Endothelial cell of umbilical vein (primary cell): ENCODE data around the gene FZD2. TPM values are rescaled to one million over a fixed set of nuclear protein-coding genes. Genes with fewer than 3 reads are reported as not detected.

Experiments
- BruUV-seq: library from RNA; stranded (reverse); fragments of 400-500 nt; replicated peaks from 2 replicates; lab custom pipeline; 2021; lab: Mats Ljungman, UMichigan
- CTCF ChIA-PET: fragments of 300-600, 350-600 bp; sonication (Branson Sonifier 250); formaldehyde crosslinking; loops from one replicate; lab custom pipeline; 2021; ENCODE audit warnings: antibody characterized with exemption, inconsistent platforms; lab: Charles Lee
- POLR2A ChIA-PET: fragments of 300-600, 350-600 bp; sonication (Branson Sonifier 250); formaldehyde crosslinking; loops from one replicate; lab custom pipeline; 2021; ENCODE audit warnings: antibody characterized with exemption, inconsistent platforms; lab: Charles Lee
- DNase-seq: peaks from one replicate; pipeline ENCODE4 v3.0.0-alpha.2; 2011; ENCODE audit warnings: low read depth, low spot score
- FAIRE-seq: peaks from 2 replicates; lab custom pipeline; 2011; peaks lifted over from hg19 to GRCh38; lab: Jason Lieb, UNC
- H2AFZ ChIP-seq: 2 replicates; pipeline ENCODE4 v1.6.0; 2012; ENCODE audit warnings: low read depth, low read length, control low read depth, inconsistent platforms
- H3K27ac ChIP-seq: 2 replicates; pipeline ENCODE4 v1.5.1; 2011; ENCODE audit warnings: low read depth, mild to moderate bottlenecking, control low read depth, low read length, moderate library complexity; ENCODE audit not compliant: insufficient read depth
- H3K27me3 ChIP-seq, 2 experiments: 2 replicates each; pipeline versions ENCODE4 v1.6.0 to v1.6.1; 2011; ENCODE audit warnings: low read length in 2 of 2, mixed read lengths in 1 of 2; ENCODE audit not compliant: control insufficient read depth in 2 of 2, insufficient read depth in 2 of 2
- H3K36me3 ChIP-seq, 2 experiments: 2 replicates in 1 of 2; 3 replicates in 1 of 2; pipeline ENCODE4 v1.5.1; 2011; ENCODE audit warnings: low read length in 2 of 2, mild to moderate bottlenecking in 1 of 2, moderate library complexity in 1 of 2; ENCODE audit not compliant: control insufficient read depth in 2 of 2, insufficient read depth in 2 of 2; ENCODE audit errors: extremely low read depth in 1 of 2
- H3K4me1 ChIP-seq: 3 replicates; pipeline ENCODE4 v1.5.1; 2011; ENCODE audit warnings: mild to moderate bottlenecking, low read length; ENCODE audit not compliant: control insufficient read depth, insufficient read depth; ENCODE audit errors: extremely low read depth
- H3K4me2 ChIP-seq: 2 replicates; pipeline ENCODE4 v1.6.1; 2011; ENCODE audit warnings: low read length, control low read depth, mixed read lengths; ENCODE audit not compliant: insufficient read depth
- H3K4me3 ChIP-seq, 3 experiments: fragments of 200-600 bp in 1 of 3; sonication (generic), shearing (Covaris generic) in 1 of 3; replicated peaks in 1 of 3; 2 replicates each; pipeline ENCODE4 v1.5.1; 2011 to 2016; ENCODE audit warnings: control low read depth in 3 of 3, low read length in 3 of 3, mild to moderate bottlenecking in 2 of 3, inconsistent platforms in 1 of 3, low read depth in 1 of 3, moderate library complexity in 1 of 3; ENCODE audit not compliant: insufficient read depth in 1 of 3
- H3K79me2 ChIP-seq: 2 replicates; pipeline ENCODE4 v1.6.0; 2012; ENCODE audit warnings: low read length, inconsistent platforms; ENCODE audit not compliant: control insufficient read depth, insufficient read depth
- H3K9ac ChIP-seq: replicated peaks from 2 replicates; pipeline ENCODE3; 2011; ENCODE audit warnings: low read length, control low read depth; ENCODE audit not compliant: insufficient read depth; ENCODE audit errors: extremely low read depth
- H3K9me1 ChIP-seq: replicated peaks from 3 replicates; pipeline ENCODE4 v1.6.0; 2011; ENCODE audit warnings: mild to moderate bottlenecking, low read length; ENCODE audit not compliant: control insufficient read depth, insufficient read depth; ENCODE audit errors: extremely low read depth
- H3K9me3 ChIP-seq: replicated peaks from 2 replicates; pipeline ENCODE4 v1.5.1; 2012; ENCODE audit warnings: low read length, inconsistent platforms; ENCODE audit not compliant: control insufficient read depth, insufficient read depth
- H4K20me1 ChIP-seq: replicated peaks from 2 replicates; pipeline ENCODE3; 2011; ENCODE audit warnings: mild to moderate bottlenecking, low read length; ENCODE audit not compliant: control insufficient read depth, insufficient read depth; ENCODE audit errors: extremely low read depth
- CTCF ChIP-seq, 2 donors: IDR thresholded peaks; 1 replicate in 1 of 2; 2 replicates in 1 of 2; pipeline ENCODE4 v1.5.1; 2011; ENCODE audit warnings: low read length in 2 of 2, mild to moderate bottlenecking in 2 of 2, moderate library complexity in 2 of 2, control low read depth in 1 of 2, inconsistent platforms in 1 of 2, low read depth in 1 of 2; ENCODE audit not compliant: insufficient read depth in 1 of 2; ENCODE audit errors: extremely low read depth in 1 of 2
- EZH2 ChIP-seq: IDR thresholded peaks from 2 replicates; pipeline ENCODE4 v1.6.1; 2012; ENCODE audit warnings: borderline replicate concordance, low read depth, mild to moderate bottlenecking, moderate library complexity, low read length, inconsistent platforms; ENCODE audit not compliant: severe bottlenecking
- FOS ChIP-seq: IDR thresholded peaks from 2 replicates; pipeline ENCODE4 v1.6.1; 2011; ENCODE audit warnings: mild to moderate bottlenecking, low read length, moderate library complexity, borderline replicate concordance; ENCODE audit not compliant: insufficient read depth
- GATA2 ChIP-seq: IDR thresholded peaks from 2 replicates; pipeline ENCODE4 v1.7.0; 2011; ENCODE audit warnings: low read depth, mild to moderate bottlenecking, moderate library complexity, mixed read lengths, low read length; ENCODE audit not compliant: insufficient read length, insufficient read depth
- JUN ChIP-seq: IDR thresholded peaks from 2 replicates; pipeline ENCODE4 v1.6.1; 2011; ENCODE audit warnings: borderline replicate concordance, low read depth; ENCODE audit not compliant: insufficient read length, insufficient read depth
- MAX ChIP-seq: IDR thresholded peaks from 2 replicates; pipeline ENCODE4 v1.6.1; 2011; ENCODE audit not compliant: insufficient read depth, insufficient read length
- MYC ChIP-seq: IDR thresholded peaks from one replicate; pipeline ENCODE4 v1.6.1; 2011; ENCODE audit warnings: mild to moderate bottlenecking, low read depth, low read length
- POLR2A ChIP-seq: IDR thresholded peaks from 2 replicates; pipeline ENCODE4 v1.6.1; 2012; ENCODE audit warnings: low read depth, mild to moderate bottlenecking, control low read depth, low read length
- POLR2AphosphoS5 ChIP-seq: IDR thresholded peaks from 2 replicates; pipeline ENCODE4 v1.6.1; 2012; ENCODE audit warnings: low read depth, mild to moderate bottlenecking, control low read depth, low read length, moderate library complexity; ENCODE audit not compliant: insufficient read depth
- dilution Hi-C: fragments of 300-500 bp; cut with MboI; formaldehyde crosslinking; loops from one replicate; pipeline ENCODE4 v1.15.0; 2019; ENCODE audit warnings: low sequenced_read_pairs; ENCODE audit not compliant: extremely low pct_ligation_motif_present
- intact Hi-C: fragments of 100-400 bp; cut with micrococcal nuclease; formaldehyde crosslinking; loops from one replicate; pipeline ENCODE4 v1.10.0; 2022
- polyA plus RNA-seq, 4 experiments: library from polyadenylated mRNA; depleted of rRNA in 3 of 4; stranded (reverse) in 3 of 4; unstranded in 1 of 4; fragments of >200 nt; gene quantifications; 2 replicates each; pipeline versions ENCODE4 v1.2.1 to v1.2.3, GENCODE V29; 2011 to 2012; ENCODE audit warnings: missing spikeins in 1 of 4
- total RNA-seq: library from RNA; stranded (reverse); gene quantifications from 2 replicates; pipeline ENCODE4 v1.2.3, GENCODE V29; 2021

Gene FZD2
- total and polyA plus RNA-seq, 2 donors (not counting 3 experiments of a cell fraction or from before 2014, with no cell fraction given), result 5.8 to 14.0 TPM

- TF ChIP-seq POLR2AphosphoS5, result no peak
- TF ChIP-seq MAX, result no peak
- H3K4me3 ChIP-seq, result no peak overlapping the region
- no peaks in the 10 kb centered on the region for H3K9me3 ChIP-seq
- ChIA-PET CTCF (no interaction called here), POLR2A (no interaction called here)
- no peak overlapping the region for H3K9ac ChIP-seq
- H4K20me1 ChIP-seq, result no peaks in the 10 kb centered on the region
- no peaks in the 10 kb centered on the region for H3K9me1 ChIP-seq
- peaks cover 7% of the 10 kb centered on the region for H3K4me1 ChIP-seq
- no peak overlapping the region for H3K27ac ChIP-seq
- DNase-seq, result no peak
- intact Hi-C loops (no loop called here), dilution Hi-C loops (no loop called here)
- BruUV-seq, result no TSS peak
- H3K4me2 ChIP-seq, result no peak overlapping the region
- no peaks in the 10 kb centered on the region for H3K36me3 ChIP-seq
- H3K79me2 ChIP-seq, result no peaks in the 10 kb centered on the region
- H3K27me3 ChIP-seq, result peaks cover 27 to 40% of the 10 kb centered on the region in 2 experiments
- no peak overlapping the region for H2AFZ ChIP-seq
- FAIRE-seq, result no peak
Measured at GRCh38 chr17:44559634-44560554, 2.6 kb downstream of the FZD2 start.

GRCh38 chr17:44561237-44561623 is 3.9 kb downstream of the FZD2 start:
- H3K79me2 ChIP-seq, result no peaks in the 10 kb centered on the region
- peaks cover 1% of the 10 kb centered on the region for H3K4me1 ChIP-seq
- DNase-seq, result no peak
- no peak overlapping the region for H2AFZ ChIP-seq
- H3K27me3 ChIP-seq, result peaks cover 27 to 40% of the 10 kb centered on the region in 2 experiments
- no TSS peak for BruUV-seq
- CTCF ChIA-PET, result interaction anchor here (1.0 to 1.9 kb wide), 7 partner anchors 14 to 59 kb away, joined by 3 to 12 read pairs (median 3); no protein-coding TSS in a partner anchor
- FAIRE-seq, result no peak
- H3K9me1 ChIP-seq, result no peaks in the 10 kb centered on the region
- TF ChIP-seq MYC (no peak), GATA2 (no peak), CTCF (IDR thresholded peaks at IDR 0.05; ENCODE audit: extremely low read depth in 1 of 2, insufficient read depth in 1 of 2, low read depth in 1 of 2, low read length in 2 of 2) (no peak), POLR2A (no peak), FOS (no peak), EZH2 (no peak), JUN (no peak), MAX (no peak)
- H3K4me2 ChIP-seq, result no peak overlapping the region
- dilution Hi-C loops, result no loop called here
- no peak overlapping the region for H3K9ac ChIP-seq
- no peaks in the 10 kb centered on the region for H3K36me3 ChIP-seq
- POLR2A ChIA-PET, result no interaction called here
- H3K27ac ChIP-seq, result no peak overlapping the region
- intact Hi-C loops, result no loop called here
- H3K9me3 ChIP-seq, result no peaks in the 10 kb centered on the region
- no peak overlapping the region for H3K4me3 ChIP-seq
- H4K20me1 ChIP-seq, result no peaks in the 10 kb centered on the region
